Measurements from ENCODE around the gene METTL22.

- TF ChIP-seq CTCF (IDR thresholded peaks at IDR 0.05): no peak
- no peak for TF ChIP-seq EZH2phosphoT487 (IDR thresholded peaks at IDR 0.05)
Observed at GRCh38 chr16:8668113-8668512, 46.6 kb downstream of the METTL22 start.
